H1 (cell line): Measurements from ENCODE around the gene KIF26A. TPM values are rescaled to one million over a fixed set of nuclear protein-coding genes. Genes with fewer than 3 reads are reported as not detected.

ENCODE experiments used
- RAD21 ChIP-seq, 2 experiments: IDR thresholded peaks in 1 of 2; conservative IDR thresholded peaks in 1 of 2; 2 replicates each; pipeline ENCODE4 v1.6.1; 2011; ENCODE audit warnings: low read depth in 2 of 2, low read length in 2 of 2, improper control_type of control experiment in 1 of 2, inconsistent platforms in 1 of 2, mild to moderate bottlenecking in 1 of 2, moderate library complexity in 1 of 2
- polyA plus RNA-seq, 7 experiments: library from polyadenylated mRNA; depleted of rRNA in 3 of 7; stranded (reverse) in 5 of 7; unstranded in 2 of 7; fragments of >200 nt in 5 of 7; fragments of 200-250 nt in 2 of 7; gene quantifications; 1 replicate in 5 of 7; 2 replicates in 1 of 7; 4 replicates in 1 of 7; pipeline versions ENCODE4 v1.2.1 to v1.2.3, GENCODE V29; 2011 to 2013; ENCODE audit warnings: missing spikeins in 2 of 7, mixed read lengths in 2 of 7
- total RNA-seq: library from RNA; stranded (reverse); fragmentation: NEBNext Ultra II Directional; extraction: Animal tissue kit (Norgen Biotek cat#: 25700); gene quantifications from 2 replicates; pipeline ENCODE4 v1.2.1, GENCODE V29; 2021

KIF26A gene
- total and polyA plus RNA-seq, 2 of the 8 experiments (the other 6 are each of a cell fraction or from before 2014, with no cell fraction given) = 11.5 to 41.6 TPM

- peak; percentile 92 to 95 for TF ChIP-seq RAD21 (IDR thresholded peaks at IDR 0.05 in 1 of 2, conservative IDR thresholded peaks at IDR 0.05 in 1 of 2; ENCODE audit: low read depth in 2 of 2, low read length in 2 of 2)
These were observed 7.3 kb upstream of the KIF26A start (continued) for GRCh38 chr14:104130974-104131651.
